Endodermal cell (in vitro differentiated cells): ENCODE results near the gene ANKRD23. TPM values are rescaled to one million over a fixed set of nuclear protein-coding genes. Genes with fewer than 3 reads are reported as not detected.
"Not testable (repeated sequence)": the region's sequence is repeated elsewhere in the genome, so short reads cannot be mapped to it uniquely, and the experiment has no call there.

Experiments used
- DNase-seq: peaks from one replicate; pipeline ENCODE4 v3.0.0-alpha.2; 2017
- H3K27ac ChIP-seq: 2 replicates; pipeline ENCODE4 v1.5.1; 2013; ENCODE audit warnings: mild to moderate bottlenecking, low read depth, low read length, moderate library complexity
- H3K27me3 ChIP-seq: 2 replicates; pipeline ENCODE4 v1.6.1; 2013; ENCODE audit warnings: mild to moderate bottlenecking, low read length, moderate library complexity; ENCODE audit not compliant: insufficient read depth, control insufficient read depth, poor library complexity, severe bottlenecking
- H3K36me3 ChIP-seq: 2 replicates; pipeline ENCODE4 v1.7.0; 2013; ENCODE audit warnings: mild to moderate bottlenecking, low read length, moderate library complexity; ENCODE audit not compliant: control insufficient read depth, insufficient read depth
- H3K4me1 ChIP-seq: one replicate; pipeline ENCODE4 v1.7.0; 2013; ENCODE audit warnings: low read length; ENCODE audit not compliant: control insufficient read depth, insufficient read depth
- H3K4me3 ChIP-seq: 2 replicates; pipeline ENCODE4 v1.5.1; 2013; ENCODE audit warnings: mild to moderate bottlenecking, low read length, moderate library complexity
- H3K9ac ChIP-seq: 2 replicates; pipeline ENCODE4 v1.6.1; 2013; ENCODE audit warnings: mild to moderate bottlenecking, low read length, moderate library complexity; ENCODE audit not compliant: poor library complexity, severe bottlenecking; ENCODE audit errors: extremely low read depth
- H3K9me3 ChIP-seq: 2 replicates; pipeline ENCODE4 v1.6.1; 2013; ENCODE audit warnings: mild to moderate bottlenecking, low read length, moderate library complexity; ENCODE audit not compliant: control insufficient read depth
- H3K27ac Mint-ChIP-seq: 2 replicates; pipeline ENCODE4 v1.8.0; 2020; ENCODE audit warnings: mixed read lengths
- H3K27me3 Mint-ChIP-seq: 2 replicates; pipeline ENCODE4 v1.8.0; 2021; ENCODE audit warnings: mild to moderate bottlenecking, mixed read lengths; ENCODE audit not compliant: insufficient read depth
- H3K36me3 Mint-ChIP-seq: 2 replicates; pipeline ENCODE4 v1.8.0; 2020; ENCODE audit warnings: low read depth, mixed read lengths
- H3K4me1 Mint-ChIP-seq: 2 replicates; pipeline ENCODE4 v1.8.0; 2020; ENCODE audit warnings: mixed read lengths
- H3K4me3 Mint-ChIP-seq: 2 replicates; pipeline ENCODE4 v1.8.0; 2020; ENCODE audit warnings: mild to moderate bottlenecking, moderate library complexity, mixed read lengths
- H3K9me3 Mint-ChIP-seq: 2 replicates; pipeline ENCODE4 v1.8.0; 2020; ENCODE audit warnings: mild to moderate bottlenecking, mixed read lengths
- CTCF ChIP-seq: fragments of 200-600 bp; sonication (generic); conservative IDR thresholded peaks from 2 replicates; pipeline ENCODE4 v1.5.0; 2021; ENCODE audit warnings: antibody characterized with exemption, mild to moderate bottlenecking
- WGBS, 2 experiments: methylation state at CpG; one replicate each; pipeline versions ENCODE4 v1.1.5 to v1.1.7; 2013; ENCODE audit warnings: missing lambda C conversion rate in 2 of 2, mixed read lengths in 1 of 2; ENCODE audit not compliant: insufficient coverage in 1 of 2, insufficient read length in 1 of 2; 5-methylcytosine and 5-hydroxymethylcytosine counted together
- total RNA-seq, 2 donors: library from RNA; stranded (reverse); fragmentation: NEBNext Ultra II Directional in 1 of 2; extraction: Animal tissue kit (Norgen Biotek cat#: 25700) in 1 of 2; gene quantifications; 2 replicates in 1 of 2; 3 replicates in 1 of 2; pipeline ENCODE4 v1.2.1, GENCODE V29; 2021

The ANKRD23 gene
- total RNA-seq, 2 donors from 2014 or later: 2.6 to 3.6 TPM

- no peak for TF ChIP-seq CTCF
- Histone ChIP-seq H3K4me1 (no peaks in the 10 kb centered on the region), H3K36me3 (peaks cover 11% of the 10 kb centered on the region), H3K4me3 (no peak overlapping the region), H3K9me3 (no peaks in the 10 kb centered on the region), H3K27ac (no peak overlapping the region), H3K9ac (no peak overlapping the region), H3K27me3 (no peaks in the 10 kb centered on the region)
- Mint-ChIP-seq H3K36me3 (peaks cover 12% of the 10 kb centered on the region), H3K4me3 (no peak overlapping the region), H3K9me3 (no peaks in the 10 kb centered on the region), H3K4me1 (no peaks in the 10 kb centered on the region), H3K27ac (no peak overlapping the region), H3K27me3 (no peaks in the 10 kb centered on the region)
- WGBS, 2 experiments: 93 to 94% methylated on average over 9 to 23 of the region's 23 CpGs
- DNase-seq: no peak
Observed at GRCh38 chr2:96798733-96799622, 44.8 kb downstream of the ANKRD23 start.

DNA sequence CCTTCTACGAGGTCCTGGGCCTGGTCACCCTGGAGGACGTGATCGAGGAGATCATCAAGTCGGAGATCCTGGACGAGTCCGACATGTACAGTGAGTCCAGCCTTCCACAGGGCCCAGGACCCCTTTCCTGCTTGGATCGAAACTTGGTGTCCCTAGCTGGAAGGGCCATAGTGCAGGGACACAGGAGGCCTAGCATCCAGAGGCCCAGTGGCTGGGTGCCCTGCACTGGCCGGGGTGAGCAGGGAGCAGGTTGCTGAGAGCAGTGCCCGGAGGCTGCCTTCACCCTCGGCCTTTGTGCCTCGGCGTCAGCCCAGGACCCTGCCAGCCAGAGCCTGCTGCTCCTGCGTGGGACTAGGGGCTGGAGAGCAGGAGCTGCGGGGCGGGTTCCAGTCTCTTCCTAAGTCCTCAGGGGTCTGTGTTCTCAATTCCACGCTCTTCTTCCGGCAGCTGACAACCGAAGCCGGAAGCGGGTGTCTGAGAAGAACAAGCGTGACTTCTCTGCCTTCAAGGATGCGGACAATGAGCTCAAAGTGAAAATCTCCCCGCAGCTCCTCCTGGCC lies 46.7 kb downstream of the ANKRD23 start:
- H3K27me3 ChIP-seq: no peaks in the 10 kb centered on the region
- H3K27ac ChIP-seq: no peak overlapping the region
- no peak overlapping the region for H3K27ac Mint-ChIP-seq
- H3K4me1 ChIP-seq: no peaks in the 10 kb centered on the region
- H3K4me3 Mint-ChIP-seq: no peak overlapping the region
- H3K9ac ChIP-seq: no peak overlapping the region
- peaks cover 10% of the 10 kb centered on the region for H3K36me3 ChIP-seq
- peaks cover 9% of the 10 kb centered on the region for H3K36me3 Mint-ChIP-seq
- H3K9me3 Mint-ChIP-seq: no peaks in the 10 kb centered on the region
- no peaks in the 10 kb centered on the region for H3K9me3 ChIP-seq
- H3K4me3 ChIP-seq: no peak overlapping the region
- no peak for TF ChIP-seq CTCF
- DNase-seq: no peak
- H3K4me1 Mint-ChIP-seq: peaks cover 6% of the 10 kb centered on the region
- H3K27me3 Mint-ChIP-seq: no peaks in the 10 kb centered on the region
- 95 to 96% methylated on average over 21 to 23 of the region's 23 CpGs for WGBS, 2 experiments

- WGBS, 2 experiments: 97 to 98% methylated on average over 6 of the region's 6 CpGs
- H3K4me3 Mint-ChIP-seq, H3K4me1 Mint-ChIP-seq: not testable (repeated sequence)
Observed at GRCh38 chr2:96796497-96796896, 47.3 kb downstream of the ANKRD23 start.

More at GRCh38 chr2:96796497-96796896, 47.3 kb downstream of the ANKRD23 start:
- H3K4me1 ChIP-seq, DNase-seq, H3K9me3 ChIP-seq, H3K36me3 Mint-ChIP-seq, H3K27ac ChIP-seq, H3K9me3 Mint-ChIP-seq, H3K27me3 ChIP-seq, H3K27ac Mint-ChIP-seq, H3K4me3 ChIP-seq, H3K27me3 Mint-ChIP-seq, H3K36me3 ChIP-seq, H3K9ac ChIP-seq: not testable (repeated sequence)
